Large intestine (tissue), 3 donors: ENCODE measurements around the gene GUCY2D. TPM values are rescaled to one million over a fixed set of nuclear protein-coding genes. Genes with fewer than 3 reads are reported as not detected.

Experiments used
- DNase-seq, 2 donors: peaks; one replicate each; pipeline versions ENCODE4 v3.0.0 to v3.0.0-alpha.2; 2013
- H3K27ac ChIP-seq: one replicate; pipeline ENCODE4 v1.5.1; 2013; ENCODE audit warnings: low read length
- H3K27me3 ChIP-seq: 2 replicates; pipeline ENCODE4 v1.6.1; 2013; ENCODE audit warnings: low read length; ENCODE audit not compliant: control insufficient read depth, insufficient read depth
- H3K36me3 ChIP-seq: 2 replicates; pipeline ENCODE4 v1.6.1; 2013; ENCODE audit warnings: low read length; ENCODE audit not compliant: control insufficient read depth, insufficient read depth
- H3K4me1 ChIP-seq: one replicate; pipeline ENCODE4 v1.6.1; 2013; ENCODE audit warnings: low read length; ENCODE audit not compliant: control insufficient read depth, insufficient read depth
- H3K4me3 ChIP-seq: one replicate; pipeline ENCODE4 v1.5.1; 2013; ENCODE audit warnings: low read length
- H3K9me3 ChIP-seq: one replicate; pipeline ENCODE4 v1.6.1; 2013; ENCODE audit warnings: mild to moderate bottlenecking, low read depth, low read length, moderate library complexity; ENCODE audit not compliant: control insufficient read depth
- WGBS: methylation state at CpG from one replicate; pipeline ENCODE4 v1.1.5; 2013; ENCODE audit warnings: low lambda C conversion rate; ENCODE audit not compliant: insufficient coverage; 5-methylcytosine and 5-hydroxymethylcytosine counted together
- polyA plus RNA-seq: library from polyadenylated mRNA; unstranded; fragments of 120-200 nt; gene quantifications from one replicate; pipeline ENCODE4 v1.2.1, GENCODE V29; 2013

Gene GUCY2D
- polyA plus RNA-seq, 1 donor: 1.3 TPM

- Histone ChIP-seq H3K27me3 (peaks cover 39% of the 10 kb centered on the region), H3K36me3 (no peaks in the 10 kb centered on the region), H3K9me3 (no peaks in the 10 kb centered on the region), H3K4me1 (no peaks in the 10 kb centered on the region), H3K27ac (no peak overlapping the region), H3K4me3 (no peak overlapping the region)
- DNase-seq: no peak
- no CpG with 5 or more reads among the region's 6 CpGs for WGBS
Measured at GRCh38 chr17:8031261-8031661, 28.8 kb downstream of the GUCY2D start.

GRCh38 chr17:8031950-8032349 lies 29.5 kb downstream of the GUCY2D start:
- peaks cover 39% of the 10 kb centered on the region for H3K27me3 ChIP-seq
- WGBS: no CpG with 5 or more reads among the region's 1 CpG
- no peaks in the 10 kb centered on the region for H3K9me3 ChIP-seq
- DNase-seq: no peak
- no peaks in the 10 kb centered on the region for H3K4me1 ChIP-seq
- H3K36me3 ChIP-seq: no peaks in the 10 kb centered on the region
- no peak overlapping the region for H3K4me3 ChIP-seq
- no peak overlapping the region for H3K27ac ChIP-seq

GRCh38 chr17:8032442-8032841 lies 30.0 kb downstream of the GUCY2D start:
- H3K27me3 ChIP-seq: peaks cover 36% of the 10 kb centered on the region
- H3K27ac ChIP-seq: no peak overlapping the region
- WGBS: 88% methylated on average over 1 of the region's 2 CpGs
- no peaks in the 10 kb centered on the region for H3K4me1 ChIP-seq
- no peaks in the 10 kb centered on the region for H3K9me3 ChIP-seq
- H3K36me3 ChIP-seq: no peaks in the 10 kb centered on the region
- DNase-seq: no peak
- H3K4me3 ChIP-seq: no peak overlapping the region

- peak within 1 kb of the TSS; percentile 11 for H3K4me3 ChIP-seq
- WGBS: no CpG with 5 or more reads among the region's 37 CpGs
- DNase-seq: peak in 1 of 2 donors; percentile 70
Measured at GRCh38 chr17:8038954-8039610, 36.7 kb downstream of the GUCY2D start, which contains the start of gene ALOX15B. TSS of gene ALOX15B (plus strand) at chr17:8039059. CDS start at chr17:8039156, 97 bp downstream.

GRCh38 chr17:8039611-8040168 lies 37.3 kb downstream of the GUCY2D start:
- DNase-seq: no peak
- H3K36me3 ChIP-seq: no peaks in the 10 kb centered on the region
- H3K27me3 ChIP-seq: peaks cover 16% of the 10 kb centered on the region
- H3K4me1 ChIP-seq: peaks cover 6% of the 10 kb centered on the region
- WGBS: no CpG with 5 or more reads among the region's 11 CpGs
- no peak overlapping the region for H3K4me3 ChIP-seq
- H3K27ac ChIP-seq: no peak overlapping the region
- H3K9me3 ChIP-seq: peaks cover 5% of the 10 kb centered on the region

More at GRCh38 chr17:8038954-8039610, 36.7 kb downstream of the GUCY2D start, which contains the start of gene ALOX15B:
- Histone ChIP-seq H3K9me3 (peaks cover 5% of the 10 kb centered on the region), H3K36me3 (no peaks in the 10 kb centered on the region), H3K4me1 (peaks cover 6% of the 10 kb centered on the region), H3K27me3 (peaks cover 19% of the 10 kb centered on the region), H3K27ac (no peak within 1 kb of the TSS)

- peak; percentile 48 to 61 for DNase-seq
- H3K9me3 ChIP-seq: peaks cover 5% of the 10 kb centered on the region
- H3K27me3 ChIP-seq: peaks cover 12% of the 10 kb centered on the region
- no peaks in the 10 kb centered on the region for H3K36me3 ChIP-seq
- H3K4me3 ChIP-seq: no peak overlapping the region
- WGBS: 50% methylated on average over 1 of the region's 8 CpGs
- peaks cover 6% of the 10 kb centered on the region for H3K4me1 ChIP-seq
- no peak overlapping the region for H3K27ac ChIP-seq
Measured at GRCh38 chr17:8041249-8041928, 39.0 kb downstream of the GUCY2D start.

GRCh38 chr17:8041979-8042378 lies 39.6 kb downstream of the GUCY2D start:
- H3K27me3 ChIP-seq: peaks cover 12% of the 10 kb centered on the region
- peaks cover 5% of the 10 kb centered on the region for H3K9me3 ChIP-seq

GRCh38 chr17:8044819-8045810 lies 42.7 kb downstream of the GUCY2D start:
- H3K36me3 ChIP-seq: no peaks in the 10 kb centered on the region
- H3K4me3 ChIP-seq: no peak overlapping the region
- H3K9me3 ChIP-seq: no peaks in the 10 kb centered on the region
- no peak for DNase-seq
- no peaks in the 10 kb centered on the region for H3K4me1 ChIP-seq
- H3K27ac ChIP-seq: no peak overlapping the region
- no CpG with 5 or more reads among the region's 24 CpGs for WGBS
- H3K27me3 ChIP-seq: no peaks in the 10 kb centered on the region

More at GRCh38 chr17:8041979-8042378, 39.6 kb downstream of the GUCY2D start:
- Histone ChIP-seq H3K36me3 (no peaks in the 10 kb centered on the region), H3K27ac (no peak overlapping the region), H3K4me1 (peaks cover 6% of the 10 kb centered on the region), H3K4me3 (no peak overlapping the region)
- DNase-seq: no peak

GRCh38 chr17:8046306-8046928 lies 44.0 kb downstream of the GUCY2D start:
- no peaks in the 10 kb centered on the region for H3K9me3 ChIP-seq
- no peaks in the 10 kb centered on the region for H3K36me3 ChIP-seq

More at GRCh38 chr17:8046306-8046928, 44.0 kb downstream of the GUCY2D start:
- WGBS: no CpG with 5 or more reads among the region's 11 CpGs
- Histone ChIP-seq H3K4me3 (no peak overlapping the region), H3K4me1 (no peaks in the 10 kb centered on the region), H3K27ac (no peak overlapping the region), H3K27me3 (no peaks in the 10 kb centered on the region)
- DNase-seq: no peak
